NCI-H1436 treated with DMSO at 0.1 percent for 48 hours (cell line): Measurements from ENCODE around the gene HSD11B1.
"Not testable (repeated sequence)": the region's sequence is repeated elsewhere in the genome, so short reads cannot be mapped to it uniquely, and the experiment has no call there.

Source experiments
- DNase-seq: peaks from one replicate; lab custom pipeline; 2025; lab: John Stamatoyannopoulos, UW

HSD11B1 gene

GRCh38 chr1:209691237-209691636 is 13.4 kb upstream of the HSD11B1 start:
- DNase-seq: no peak

- no peak for DNase-seq
Observed at GRCh38 chr1:209692296-209692695, 12.3 kb upstream of the HSD11B1 start.

GRCh38 chr1:209692745-209693504 is 11.7 kb upstream of the HSD11B1 start:
- DNase-seq: peak; percentile 18

- DNase-seq: no peak
Observed at GRCh38 chr1:209696673-209697072, 8.0 kb upstream of the HSD11B1 start.

- DNase-seq: no peak
Observed at GRCh38 chr1:209697126-209697525, 7.5 kb upstream of the HSD11B1 start.

- not testable (repeated sequence) for DNase-seq
Observed at GRCh38 chr1:209700686-209701085, 4.0 kb upstream of the HSD11B1 start.

- no peak for DNase-seq
Observed at GRCh38 chr1:209702832-209703231, 1.8 kb upstream of the HSD11B1 start.

GRCh38 chr1:209703834-209704504 is 677 bp upstream of the HSD11B1 start:
- no peak for DNase-seq

- no peak for DNase-seq
Observed at GRCh38 chr1:209705033-209705598, 470 bp downstream of the HSD11B1 start.

- no peak for DNase-seq
Observed at GRCh38 chr1:209706622-209707021, 2.0 kb downstream of the HSD11B1 start.

GRCh38 chr1:209707308-209707707 is 2.7 kb downstream of the HSD11B1 start:
- DNase-seq: no peak

- DNase-seq: no peak
Observed at GRCh38 chr1:209708297-209708696, 3.7 kb downstream of the HSD11B1 start.

GRCh38 chr1:209710093-209710492 is 5.4 kb downstream of the HSD11B1 start:
- DNase-seq: no peak

GRCh38 chr1:209710847-209711246 is 6.2 kb downstream of the HSD11B1 start:
- no peak for DNase-seq

GRCh38 chr1:209714338-209714737 is 9.7 kb downstream of the HSD11B1 start:
- no peak for DNase-seq

GRCh38 chr1:209715314-209715713 is 10.7 kb downstream of the HSD11B1 start:
- no peak for DNase-seq

GRCh38 chr1:209717818-209718217 is 13.2 kb downstream of the HSD11B1 start:
- DNase-seq: no peak

GRCh38 chr1:209720326-209720725 is 15.7 kb downstream of the HSD11B1 start:
- no peak for DNase-seq

- no peak for DNase-seq
Observed at GRCh38 chr1:209720826-209721225, 16.2 kb downstream of the HSD11B1 start.

GRCh38 chr1:209721323-209721722 is 16.7 kb downstream of the HSD11B1 start:
- DNase-seq: no peak

GRCh38 chr1:209723265-209723664 is 18.6 kb downstream of the HSD11B1 start:
- no peak for DNase-seq

GRCh38 chr1:209723756-209724693 is 19.4 kb downstream of the HSD11B1 start:
- DNase-seq: no peak
